HG03571 (cell line): ENCODE measurements around the gene ZBTB46.

Experiments
- ATAC-seq: cut with Tn5 transposase; IDR thresholded peaks from one replicate; pipeline ENCODE4 v1.9.1; 2021; ENCODE audit not compliant: unreplicated experiment

Gene ZBTB46

DNA sequence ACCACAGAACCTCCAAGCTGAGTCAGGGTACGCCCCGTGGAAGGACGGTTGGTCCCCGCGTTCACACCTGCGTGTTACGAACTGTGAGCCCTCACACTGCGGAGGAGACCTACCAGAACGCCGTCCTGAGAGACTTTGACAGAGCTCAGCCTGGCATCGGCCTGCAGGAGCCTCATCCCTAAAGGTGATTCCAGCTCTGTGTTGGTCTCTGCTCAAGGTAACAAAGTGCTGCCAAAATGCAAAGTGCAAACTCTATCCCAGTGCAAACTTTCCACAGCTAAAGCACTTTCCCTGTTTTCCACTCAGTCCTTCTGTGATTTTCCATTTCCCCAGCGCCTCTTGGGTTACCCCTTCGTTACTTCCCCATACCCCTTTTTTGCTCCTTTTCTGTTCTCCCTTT lies 8.6 kb upstream of the ZBTB46 start:
- no peak for ATAC-seq

GRCh38 chr20:63837479-63837878 lies 6.4 kb upstream of the ZBTB46 start:
- no peak for ATAC-seq

DNA sequence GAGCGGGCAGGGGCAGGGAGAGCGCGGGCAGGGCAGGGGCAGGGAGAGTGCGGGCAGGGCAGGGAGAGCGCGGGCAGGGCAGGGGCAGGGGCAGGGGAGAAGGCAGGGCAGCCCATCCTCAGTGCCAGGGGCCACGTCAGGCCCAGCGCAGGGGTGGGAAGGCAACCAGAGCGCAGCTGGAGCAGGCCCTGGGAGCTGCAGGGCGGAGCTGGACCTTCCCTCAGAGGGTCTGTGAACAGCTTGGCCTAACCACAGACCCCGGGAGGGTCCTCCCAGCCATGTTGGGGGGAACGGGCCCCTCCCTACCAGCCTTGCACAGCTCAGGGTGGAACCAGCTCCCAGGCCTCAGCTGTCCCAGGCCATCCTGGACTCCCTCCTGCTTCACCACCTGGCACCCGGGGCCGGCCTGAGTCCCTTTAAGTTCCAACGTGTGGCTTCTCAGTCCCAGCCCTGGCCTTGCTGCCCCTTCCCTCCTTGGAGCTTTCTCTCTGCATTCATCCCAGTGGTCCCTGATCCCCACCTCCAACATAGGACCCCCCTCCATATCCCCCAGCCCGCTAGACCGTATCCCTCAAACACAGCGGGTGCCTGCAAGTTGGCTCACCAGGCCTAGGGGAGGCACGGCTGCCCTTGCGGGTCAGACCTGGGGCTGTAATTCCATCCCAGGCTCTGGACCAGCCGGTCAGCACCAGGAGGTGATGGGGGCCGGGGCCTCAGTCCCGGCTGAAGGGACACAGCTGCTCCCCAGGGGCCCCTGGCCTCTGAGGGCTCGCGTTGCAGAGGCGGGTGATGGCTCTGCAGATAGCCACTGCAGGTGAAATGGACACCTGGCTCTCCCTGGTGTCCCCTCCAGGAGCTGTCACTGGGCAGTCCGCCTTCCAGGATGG lies 5.6 kb upstream of the ZBTB46 start:
- no peak for ATAC-seq

GRCh38 chr20:63835021-63835858 lies 4.2 kb upstream of the ZBTB46 start:
- no peak for ATAC-seq

DNA sequence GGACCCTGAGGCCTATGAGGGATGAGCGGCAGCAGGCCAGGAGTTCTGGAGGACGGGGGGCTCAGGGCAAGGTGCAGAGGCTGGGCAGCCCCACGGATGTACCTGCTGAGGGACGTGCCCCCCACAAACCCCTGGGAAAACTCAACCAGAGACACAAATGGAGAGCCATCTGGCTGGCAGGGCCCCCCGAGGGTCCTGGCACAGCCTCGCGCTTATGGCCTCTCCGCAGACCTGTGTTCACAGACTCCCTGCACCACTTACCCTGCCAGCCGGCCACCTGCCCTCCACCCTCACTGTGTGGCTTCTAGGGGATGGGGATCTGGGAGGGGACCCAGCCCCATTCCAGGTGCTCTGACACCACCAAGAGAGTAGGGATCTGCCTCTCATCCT lies 3.4 kb upstream of the ZBTB46 start:
- no peak for ATAC-seq

DNA sequence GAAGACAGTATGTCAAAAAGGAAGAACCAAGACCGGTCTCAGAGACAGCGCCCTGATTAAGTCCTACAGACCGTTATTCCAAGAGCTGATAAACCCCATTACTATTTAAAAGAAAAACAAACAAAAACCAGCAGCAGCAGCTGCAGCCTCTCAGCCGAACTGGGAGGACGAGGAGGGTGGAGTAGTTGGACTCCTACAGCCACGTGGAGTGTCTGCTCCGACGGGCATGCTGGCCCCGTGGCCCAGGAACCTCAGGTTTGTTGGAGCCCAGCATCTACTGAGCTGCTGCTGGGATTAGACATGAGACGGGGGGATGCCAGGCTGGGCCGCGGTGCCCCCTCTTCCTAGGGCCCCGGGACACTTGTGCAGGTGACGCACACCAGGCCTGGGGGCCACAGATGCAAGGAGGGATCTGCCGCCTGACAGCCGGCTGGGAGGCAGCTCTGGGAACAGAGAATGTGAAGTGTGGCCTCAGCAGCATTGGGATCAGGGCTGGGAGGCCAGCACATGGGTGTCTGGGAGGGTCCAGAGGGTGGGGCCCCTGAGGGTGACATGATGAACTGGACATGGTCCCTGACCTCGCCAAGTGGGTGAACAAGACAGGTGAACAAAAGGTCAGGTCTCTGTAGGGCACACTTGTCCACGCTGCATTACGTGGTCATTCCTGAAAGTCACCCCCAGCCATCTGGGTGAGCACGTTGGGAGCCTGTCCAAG lies 2.9 kb upstream of the ZBTB46 start:
- no peak for ATAC-seq

- ATAC-seq = no peak
Measured at GRCh38 chr20:63831993-63832686, 1.1 kb upstream of the ZBTB46 start.

DNA sequence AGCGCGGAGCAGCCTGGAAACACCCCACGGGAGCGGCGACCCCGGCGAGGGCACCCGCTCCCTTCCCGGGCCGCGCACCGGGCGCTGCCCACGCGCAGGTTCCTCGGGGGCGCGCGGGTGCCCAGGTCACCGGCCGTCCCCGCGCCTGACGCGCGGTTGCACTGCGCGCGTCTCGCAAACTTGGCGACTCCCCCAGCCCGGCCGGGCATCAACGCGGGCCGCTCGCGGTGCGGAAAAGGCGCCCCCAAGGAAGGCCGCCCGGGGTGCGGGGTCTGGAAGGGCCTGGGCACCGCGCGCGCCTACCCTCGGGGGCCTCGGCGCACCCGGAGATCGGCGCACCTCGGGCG lies 555 bp upstream of the ZBTB46 start:
- ATAC-seq = no peak

- no peak for ATAC-seq
Measured at GRCh38 chr20:63829945-63830835, 874 bp downstream of the ZBTB46 start.

GRCh38 chr20:63829603-63829944 lies 1.5 kb downstream of the ZBTB46 start:
- no peak for ATAC-seq

DNA sequence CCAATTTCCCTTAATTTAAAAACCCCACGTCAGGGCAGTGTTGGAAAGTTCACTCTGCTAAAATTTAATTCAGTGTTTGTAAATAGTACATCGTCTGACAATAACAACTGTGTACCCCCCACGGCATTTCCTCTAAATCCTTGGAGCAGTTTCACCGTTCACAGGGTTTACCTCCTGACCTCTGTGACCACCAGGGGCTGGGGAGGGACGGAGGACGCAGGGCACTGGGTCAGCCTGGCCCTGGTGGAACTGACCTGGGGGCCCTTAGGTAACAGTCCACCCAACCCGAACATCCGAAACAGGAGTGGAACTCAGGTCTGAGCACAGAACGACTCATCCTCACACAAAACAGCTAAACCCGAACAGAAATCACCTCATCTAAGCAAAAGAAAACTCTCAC lies 2.1 kb downstream of the ZBTB46 start:
- ATAC-seq = no peak

- no peak for ATAC-seq
Measured at GRCh38 chr20:63828545-63828944, 2.5 kb downstream of the ZBTB46 start.

GRCh38 chr20:63828124-63828523 lies 2.9 kb downstream of the ZBTB46 start:
- no peak for ATAC-seq

DNA sequence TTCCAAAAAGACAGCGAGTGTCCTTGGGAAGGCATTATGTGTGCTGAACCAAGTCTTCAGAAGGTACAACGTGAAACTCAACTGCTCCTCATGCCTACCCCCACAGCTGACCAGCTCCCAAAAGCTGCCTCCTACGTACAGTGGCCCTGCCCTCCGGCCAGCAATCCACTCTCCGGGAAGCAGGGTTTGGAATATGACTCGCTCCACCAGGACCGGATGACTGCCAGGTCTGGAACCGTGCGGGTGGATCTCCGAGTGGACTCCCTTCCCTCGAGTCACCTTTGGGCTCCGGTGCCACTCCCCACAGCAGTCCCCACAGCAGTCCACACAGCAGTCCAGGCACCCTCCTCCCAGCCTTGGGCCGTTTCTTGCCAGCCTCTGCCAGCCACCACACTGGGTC lies 4.3 kb downstream of the ZBTB46 start:
- no peak for ATAC-seq

GRCh38 chr20:63825331-63826118 lies 5.5 kb downstream of the ZBTB46 start:
- no peak for ATAC-seq

GRCh38 chr20:63823691-63824311 lies 7.3 kb downstream of the ZBTB46 start:
- ATAC-seq = no peak

- ATAC-seq = no peak
Measured at GRCh38 chr20:63822276-63822696, 8.8 kb downstream of the ZBTB46 start.

DNA sequence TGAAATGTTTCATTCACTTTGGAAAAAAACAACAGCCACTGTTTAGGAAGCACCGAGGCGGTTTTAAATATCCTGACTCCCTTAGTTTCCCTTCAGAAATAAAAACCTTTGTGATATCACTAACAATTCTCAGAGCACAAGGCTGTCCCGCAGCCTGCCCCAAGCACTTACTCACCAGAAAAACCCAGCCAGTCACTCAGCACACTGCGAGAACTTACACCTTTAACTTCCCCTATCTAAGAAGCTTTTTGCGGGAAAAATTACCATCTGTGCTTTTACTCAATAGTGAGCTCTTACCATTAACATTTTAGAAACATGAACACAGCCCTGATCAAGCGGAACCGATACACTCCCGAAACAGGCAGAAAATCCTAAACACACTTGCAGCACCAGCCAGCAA lies 9.3 kb downstream of the ZBTB46 start:
- no peak for ATAC-seq
